ENCODE data around the gene EYA4. TPM values are rescaled to one million over a fixed set of nuclear protein-coding genes. Genes with fewer than 3 reads are reported as not detected.

Gene EYA4
- total RNA-seq, 1 experiment from 2014 or later, result not detected

DNA sequence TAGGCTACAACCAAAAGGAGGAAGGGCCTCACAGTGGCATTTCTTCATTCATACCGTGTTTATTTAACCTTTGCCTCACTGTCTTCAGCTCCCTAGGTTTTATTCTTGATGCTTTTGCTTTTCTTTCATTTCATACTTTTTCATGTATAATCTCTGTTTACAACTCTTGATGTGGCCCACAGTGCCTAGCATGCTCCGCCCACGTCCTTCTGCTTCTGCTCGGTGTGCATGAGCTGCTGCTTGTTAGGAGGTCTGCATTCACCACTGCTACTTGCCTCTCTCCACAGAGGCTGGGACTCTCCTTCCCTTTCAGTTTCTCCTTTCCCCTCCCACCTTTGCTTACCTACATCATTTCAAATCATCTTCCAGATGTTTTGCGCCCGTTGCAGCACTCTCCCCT lies 147.6 kb downstream of the EYA4 start:
- POLR2A ChIA-PET, result no interaction called here
- Mint-ChIP-seq H3K27me3 (ENCODE audit: insufficient read depth, unreplicated experiment) (peaks cover 98% of the 10 kb centered on the region), H3K4me3 (ENCODE audit: unreplicated experiment) (no peak overlapping the region), H3K36me3 (ENCODE audit: insufficient read depth, unreplicated experiment) (no peaks in the 10 kb centered on the region), H3K4me1 (ENCODE audit: insufficient read depth, unreplicated experiment) (no peaks in the 10 kb centered on the region), H3K27ac (ENCODE audit: low read depth, unreplicated experiment) (no peak overlapping the region), H3K9me3 (ENCODE audit: unreplicated experiment) (no peaks in the 10 kb centered on the region)
- CTCF ChIA-PET, result interaction anchor here (0.6 kb wide), 1 partner anchor 718 kb away, joined by 3 read pairs; no protein-coding TSS in a partner anchor
- intact Hi-C loops (cut with micrococcal nuclease), result no loop called here
- TF ChIP-seq, protein P1, sequence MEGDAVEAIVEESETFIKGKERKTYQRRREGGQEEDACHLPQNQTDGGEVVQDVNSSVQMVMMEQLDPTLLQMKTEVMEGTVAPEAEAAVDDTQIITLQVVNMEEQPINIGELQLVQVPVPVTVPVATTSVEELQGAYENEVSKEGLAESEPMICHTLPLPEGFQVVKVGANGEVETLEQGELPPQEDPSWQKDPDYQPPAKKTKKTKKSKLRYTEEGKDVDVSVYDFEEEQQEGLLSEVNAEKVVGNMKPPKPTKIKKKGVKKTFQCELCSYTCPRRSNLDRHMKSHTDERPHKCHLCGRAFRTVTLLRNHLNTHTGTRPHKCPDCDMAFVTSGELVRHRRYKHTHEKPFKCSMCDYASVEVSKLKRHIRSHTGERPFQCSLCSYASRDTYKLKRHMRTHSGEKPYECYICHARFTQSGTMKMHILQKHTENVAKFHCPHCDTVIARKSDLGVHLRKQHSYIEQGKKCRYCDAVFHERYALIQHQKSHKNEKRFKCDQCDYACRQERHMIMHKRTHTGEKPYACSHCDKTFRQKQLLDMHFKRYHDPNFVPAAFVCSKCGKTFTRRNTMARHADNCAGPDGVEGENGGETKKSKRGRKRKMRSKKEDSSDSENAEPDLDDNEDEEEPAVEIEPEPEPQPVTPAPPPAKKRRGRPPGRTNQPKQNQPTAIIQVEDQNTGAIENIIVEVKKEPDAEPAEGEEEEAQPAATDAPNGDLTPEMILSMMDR (IDR thresholded peaks at IDR 0.05; ENCODE audit: unreplicated experiment), result no peak
- BruUV-seq (replicated peaks), result no TSS peak
- DNase-seq (ENCODE audit: unreplicated experiment), result no peak

DNA sequence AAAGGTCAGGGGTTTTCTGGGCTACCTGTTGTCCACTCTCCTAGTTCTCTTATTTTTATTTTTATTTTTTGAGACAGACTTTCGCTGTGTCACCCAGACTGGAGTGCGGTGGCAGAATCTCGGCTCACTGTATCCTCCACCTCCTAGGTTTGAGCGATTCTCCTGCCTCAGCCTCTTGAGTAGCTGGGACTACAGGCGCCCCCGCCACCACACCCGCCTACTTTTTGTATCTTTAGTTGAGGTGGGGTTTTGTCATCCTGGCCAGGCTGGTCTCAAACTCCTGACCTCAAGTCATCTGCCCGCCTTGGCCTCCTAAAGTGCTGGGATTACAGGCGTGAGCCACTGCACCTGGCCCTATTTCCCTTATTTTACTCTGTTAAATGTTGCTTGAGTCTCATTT lies 149.0 kb downstream of the EYA4 start:
- no peak overlapping the region for H3K27ac Mint-ChIP-seq (ENCODE audit: low read depth, unreplicated experiment)
- DNase-seq (ENCODE audit: unreplicated experiment), result no peak
- H3K4me1 Mint-ChIP-seq (ENCODE audit: insufficient read depth, unreplicated experiment), result no peaks in the 10 kb centered on the region
- intact Hi-C loops (cut with micrococcal nuclease), result no loop called here
- peaks cover 88% of the 10 kb centered on the region for H3K27me3 Mint-ChIP-seq (ENCODE audit: insufficient read depth, unreplicated experiment)
- CTCF ChIA-PET, result no interaction called here
- BruUV-seq (replicated peaks), result no TSS peak
- POLR2A ChIA-PET, result no interaction called here
- no peak overlapping the region for H3K4me3 Mint-ChIP-seq (ENCODE audit: unreplicated experiment)
- H3K36me3 Mint-ChIP-seq (ENCODE audit: insufficient read depth, unreplicated experiment), result no peaks in the 10 kb centered on the region
- no peaks in the 10 kb centered on the region for H3K9me3 Mint-ChIP-seq (ENCODE audit: unreplicated experiment)
- TF ChIP-seq, protein P1 (IDR thresholded peaks at IDR 0.05; ENCODE audit: unreplicated experiment), result no peak

DNA sequence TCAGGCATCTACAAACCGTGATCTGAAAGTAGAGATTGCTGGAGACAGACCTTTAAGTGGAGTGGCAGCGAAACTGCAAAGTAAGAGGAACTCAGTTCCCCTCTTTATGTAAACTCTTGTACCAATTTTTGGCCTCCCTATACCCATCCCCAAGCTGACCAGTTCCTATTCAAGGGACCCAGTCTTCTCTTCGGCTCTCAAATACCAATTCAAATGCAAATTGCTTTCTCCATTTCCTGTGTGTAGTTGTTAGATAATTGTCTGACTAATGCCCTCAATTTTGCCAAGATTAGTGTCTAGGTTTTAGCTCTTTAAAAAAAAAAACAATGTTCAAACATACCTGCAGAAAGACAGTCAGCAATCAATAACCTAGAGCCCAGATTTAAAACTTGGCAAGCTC lies 150.9 kb downstream of the EYA4 start:
- H3K27me3 Mint-ChIP-seq (ENCODE audit: insufficient read depth, unreplicated experiment), result peaks cover 87% of the 10 kb centered on the region
- POLR2A ChIA-PET, result no interaction called here
- no TSS peak for BruUV-seq (replicated peaks)
- H3K27ac Mint-ChIP-seq (ENCODE audit: low read depth, unreplicated experiment), result no peak overlapping the region
- H3K4me3 Mint-ChIP-seq (ENCODE audit: unreplicated experiment), result no peak overlapping the region
- CTCF ChIA-PET, result interaction anchor here (0.6 kb wide), 1 partner anchor 288 kb away, joined by 4 read pairs; no protein-coding TSS in a partner anchor
- intact Hi-C loops (cut with micrococcal nuclease), result no loop called here
- TF ChIP-seq, protein P1 (IDR thresholded peaks at IDR 0.05; ENCODE audit: unreplicated experiment), result no peak
- no peaks in the 10 kb centered on the region for H3K9me3 Mint-ChIP-seq (ENCODE audit: unreplicated experiment)
- no peaks in the 10 kb centered on the region for H3K36me3 Mint-ChIP-seq (ENCODE audit: insufficient read depth, unreplicated experiment)
- no peak for DNase-seq (ENCODE audit: unreplicated experiment)
- no peaks in the 10 kb centered on the region for H3K4me1 Mint-ChIP-seq (ENCODE audit: insufficient read depth, unreplicated experiment)

DNA sequence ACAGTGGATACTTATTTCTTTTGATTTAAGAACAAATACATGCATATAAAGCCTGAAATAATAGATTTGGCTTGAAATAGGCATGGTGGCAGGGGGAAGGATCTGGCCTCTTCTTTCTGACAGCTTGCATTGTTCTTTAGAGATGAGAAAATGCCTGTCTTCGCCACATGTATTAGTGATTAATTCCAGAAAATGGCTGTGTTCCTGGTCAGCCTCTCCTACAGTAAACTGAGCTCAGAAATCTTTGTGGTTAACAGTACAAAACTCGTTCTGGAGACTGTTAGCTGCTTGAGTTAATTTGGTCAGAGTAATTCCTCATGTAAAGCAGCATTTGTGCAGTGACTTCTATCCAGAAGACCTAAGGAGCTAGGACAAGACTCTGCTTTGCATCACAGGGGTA lies 151.5 kb downstream of the EYA4 start:
- intact Hi-C loops (cut with micrococcal nuclease), result no loop called here
- Mint-ChIP-seq H3K36me3 (ENCODE audit: insufficient read depth, unreplicated experiment) (no peaks in the 10 kb centered on the region), H3K27me3 (ENCODE audit: insufficient read depth, unreplicated experiment) (peaks cover 88% of the 10 kb centered on the region), H3K27ac (ENCODE audit: low read depth, unreplicated experiment) (no peak overlapping the region), H3K4me1 (ENCODE audit: insufficient read depth, unreplicated experiment) (no peaks in the 10 kb centered on the region), H3K9me3 (ENCODE audit: unreplicated experiment) (no peaks in the 10 kb centered on the region), H3K4me3 (ENCODE audit: unreplicated experiment) (no peak overlapping the region)
- ChIA-PET POLR2A (no interaction called here), CTCF (no interaction called here)
- TF ChIP-seq, protein P1 (IDR thresholded peaks at IDR 0.05; ENCODE audit: unreplicated experiment), result no peak
- DNase-seq (ENCODE audit: unreplicated experiment), result no peak
- BruUV-seq (replicated peaks), result no TSS peak
